ENCODE measurements around the gene NCOA7. TPM values are rescaled to one million over a fixed set of nuclear protein-coding genes. Genes with fewer than 3 reads are reported as not detected.
"Not testable (repeated sequence)": the region's sequence is repeated elsewhere in the genome, so short reads cannot be mapped to it uniquely, and the experiment has no call there.

NCOA7 gene
- total RNA-seq, 1 experiment from 2014 or later, result 67.9 TPM

GRCh38 chr6:125932451-125932795 is 141.7 kb downstream of the NCOA7 start:
- POLR2A ChIA-PET, result no interaction called here
- no peak overlapping the region for H3K27ac Mint-ChIP-seq (ENCODE audit: unreplicated experiment)
- Histone ChIP-seq H3K4me1 (0 out of 2 replicates have a peak, but pooled peaks cover 4% of the 10 kb centered on the region), H3K4me3 (ENCODE audit: low read depth, low read length) (no peak overlapping the region), H3K27me3 (replicated peaks; ENCODE audit: control insufficient read depth, insufficient read depth, low read length) (no peaks in the 10 kb centered on the region), H3K36me3 (ENCODE audit: control insufficient read depth, insufficient read depth, low read length) (no peaks in the 10 kb centered on the region; the same call in 1 of the 2 replicates), H3K9me3 (no peaks in the 10 kb centered on the region)
- H3K4me3 Mint-ChIP-seq (ENCODE audit: unreplicated experiment), result no peak overlapping the region
- H3K9me3 Mint-ChIP-seq (ENCODE audit: unreplicated experiment), result peaks cover 9% of the 10 kb centered on the region
- H3K4me1 Mint-ChIP-seq (ENCODE audit: low read depth, unreplicated experiment), result no peaks in the 10 kb centered on the region
- no peak for DNase-seq
- intact Hi-C loops (cut with micrococcal nuclease; ENCODE audit: unreplicated experiment), result no loop called here
- CTCF ChIA-PET, result interaction anchor here (1.1 kb wide), 1 partner anchor 24 kb away, joined by 3 read pairs; the partner anchor contains the start of gene HINT3
- BruUV-seq (replicated peaks), result no TSS peak
- no peak for TF ChIP-seq CTCF (IDR thresholded peaks at IDR 0.05; ENCODE audit: insufficient read depth in 1 of 2, low read depth in 1 of 2, low read length in 1 of 2, severe bottlenecking in 1 of 2, unreplicated experiment in 1 of 2)
- peaks cover 60% of the 10 kb centered on the region for H3K36me3 Mint-ChIP-seq (ENCODE audit: insufficient read depth, unreplicated experiment)
- H3K27me3 Mint-ChIP-seq (ENCODE audit: insufficient read depth, unreplicated experiment), result no peaks in the 10 kb centered on the region

- BruUV-seq (replicated peaks); POLR2A ChIA-PET; H3K9me3 ChIP-seq; H3K4me3 Mint-ChIP-seq (ENCODE audit: unreplicated experiment); intact Hi-C loops (cut with micrococcal nuclease; ENCODE audit: unreplicated experiment); DNase-seq; H3K9me3 Mint-ChIP-seq (ENCODE audit: unreplicated experiment); H3K27me3 ChIP-seq (replicated peaks; ENCODE audit: control insufficient read depth, insufficient read depth, low read length); CTCF ChIA-PET; H3K27me3 Mint-ChIP-seq (ENCODE audit: insufficient read depth, unreplicated experiment); H3K27ac Mint-ChIP-seq (ENCODE audit: unreplicated experiment); H3K36me3 ChIP-seq (ENCODE audit: control insufficient read depth, insufficient read depth, low read length); H3K4me3 ChIP-seq (ENCODE audit: low read depth, low read length): not testable (repeated sequence)
- H3K36me3 Mint-ChIP-seq (ENCODE audit: insufficient read depth, unreplicated experiment), result peaks cover 36% of the 10 kb centered on the region
- peaks cover 24% of the 10 kb centered on the region for H3K4me1 ChIP-seq
- H3K4me1 Mint-ChIP-seq (ENCODE audit: low read depth, unreplicated experiment), result peaks cover 18% of the 10 kb centered on the region
These were observed 144.8 kb downstream of the NCOA7 start for GRCh38 chr6:125935520-125935919.

GRCh38 chr6:125939026-125939425 is 148.3 kb downstream of the NCOA7 start:
- no TSS peak for BruUV-seq (replicated peaks)
- intact Hi-C loops (cut with micrococcal nuclease; ENCODE audit: unreplicated experiment), result no loop called here
- no peaks in the 10 kb centered on the region for H3K9me3 ChIP-seq
- ChIA-PET CTCF (interaction anchor here (2.6 kb wide), 1 partner anchor 17 kb away, joined by 8 read pairs; the partner anchor contains the start of gene HINT3), POLR2A (no interaction called here)
- Mint-ChIP-seq H3K9me3 (ENCODE audit: unreplicated experiment) (no peaks in the 10 kb centered on the region), H3K27me3 (ENCODE audit: insufficient read depth, unreplicated experiment) (no peaks in the 10 kb centered on the region), H3K27ac (ENCODE audit: unreplicated experiment) (peak overlapping the region; percentile 79), H3K4me1 (ENCODE audit: low read depth, unreplicated experiment) (peaks cover 36% of the 10 kb centered on the region), H3K36me3 (ENCODE audit: insufficient read depth, unreplicated experiment) (peaks cover 4% of the 10 kb centered on the region), H3K4me3 (ENCODE audit: unreplicated experiment) (peak overlapping the region; percentile 42)
- no peak overlapping the region for H3K4me3 ChIP-seq (ENCODE audit: low read depth, low read length)
- H3K36me3 ChIP-seq (ENCODE audit: control insufficient read depth, insufficient read depth, low read length), result no peaks in the 10 kb centered on the region
- H3K4me1 ChIP-seq, result peaks cover 55% of the 10 kb centered on the region
- DNase-seq, result no peak
- no peak for TF ChIP-seq CTCF (IDR thresholded peaks at IDR 0.05; ENCODE audit: insufficient read depth in 1 of 2, low read depth in 1 of 2, low read length in 1 of 2, severe bottlenecking in 1 of 2, unreplicated experiment in 1 of 2)
- no peaks in the 10 kb centered on the region for H3K27me3 ChIP-seq (replicated peaks; ENCODE audit: control insufficient read depth, insufficient read depth, low read length)

GRCh38 chr6:125939791-125940190 is 149.0 kb downstream of the NCOA7 start:
- no peaks in the 10 kb centered on the region for H3K9me3 ChIP-seq
- H3K4me1 ChIP-seq, result peaks cover 63% of the 10 kb centered on the region
- H3K27me3 ChIP-seq (replicated peaks; ENCODE audit: control insufficient read depth, insufficient read depth, low read length), result no peaks in the 10 kb centered on the region
- no peak overlapping the region for H3K4me3 ChIP-seq (ENCODE audit: low read depth, low read length)
- peak overlapping the region; percentile 79 for H3K27ac Mint-ChIP-seq (ENCODE audit: unreplicated experiment)
- ChIA-PET POLR2A (no interaction called here), CTCF (interaction anchor here (2.6 kb wide), 1 partner anchor 16 kb away, joined by 8 read pairs; the partner anchor contains the start of gene HINT3)
- DNase-seq, result no peak
- H3K36me3 ChIP-seq (ENCODE audit: control insufficient read depth, insufficient read depth, low read length), result no peaks in the 10 kb centered on the region
- no peak overlapping the region for H3K4me3 Mint-ChIP-seq (ENCODE audit: unreplicated experiment)
- no TSS peak for BruUV-seq (replicated peaks)
- H3K4me1 Mint-ChIP-seq (ENCODE audit: low read depth, unreplicated experiment), result peaks cover 36% of the 10 kb centered on the region
- H3K36me3 Mint-ChIP-seq (ENCODE audit: insufficient read depth, unreplicated experiment), result peaks cover 4% of the 10 kb centered on the region
- no peaks in the 10 kb centered on the region for H3K9me3 Mint-ChIP-seq (ENCODE audit: unreplicated experiment)
- TF ChIP-seq CTCF (IDR thresholded peaks at IDR 0.05; ENCODE audit: insufficient read depth in 1 of 2, low read depth in 1 of 2, low read length in 1 of 2, severe bottlenecking in 1 of 2, unreplicated experiment in 1 of 2), result no peak
- H3K27me3 Mint-ChIP-seq (ENCODE audit: insufficient read depth, unreplicated experiment), result no peaks in the 10 kb centered on the region
- intact Hi-C loops (cut with micrococcal nuclease; ENCODE audit: unreplicated experiment), result no loop called here

Measured in Caco-2 (cell line).